SU-DHL-6 (cell line): Measurements from ENCODE around the gene SLC4A5.
A peak's percentile ranks its signal among the peaks of the same experiment; 100 is the strongest.

Source experiments
- H2AFZ ChIP-seq: fragments of 200-600 bp; sonication (generic); 2 replicates; pipeline ENCODE4 v1.6.1; 2014; ENCODE audit warnings: low read depth, mild to moderate bottlenecking, moderate library complexity, mixed read lengths, antibody characterized with exemption, low read length; ENCODE audit not compliant: severe bottlenecking
- H3F3A ChIP-seq: fragments of 200-600 bp; shearing (Covaris generic); 2 replicates; pipeline ENCODE4 v1.6.0; 2016; ENCODE audit warnings: antibody characterized with exemption, mild to moderate bottlenecking; ENCODE audit not compliant: insufficient read depth
- H3K27ac ChIP-seq: fragments of 200-600 bp; sonication (generic); 2 replicates; pipeline ENCODE4 v1.5.1; 2016; ENCODE audit warnings: low read depth, mild to moderate bottlenecking, low read length, moderate library complexity, mixed read lengths
- H3K27me3 ChIP-seq: fragments of 200-600 bp; sonication (generic), shearing (Covaris generic); 2 replicates; pipeline ENCODE4 v1.6.0; 2014; ENCODE audit warnings: mild to moderate bottlenecking, low read length
- H3K36me3 ChIP-seq: fragments of 200-600 bp; sonication (generic); 2 replicates; pipeline ENCODE4 v1.6.1; 2014; ENCODE audit warnings: mild to moderate bottlenecking, low read length, mixed read lengths
- H3K4me2 ChIP-seq: fragments of 300-600, 200-600 bp; shearing (Covaris generic), sonication (generic); 2 replicates; pipeline ENCODE4 v1.6.0; 2014; ENCODE audit warnings: low read length, low read depth, mild to moderate bottlenecking; ENCODE audit not compliant: poor library complexity, severe bottlenecking
- H3K4me3 ChIP-seq: fragments of 200-600 bp; sonication (generic); 2 replicates; pipeline ENCODE4 v1.5.1; 2014; ENCODE audit warnings: antibody characterized with exemption, low read length, mild to moderate bottlenecking, mixed read lengths; ENCODE audit not compliant: insufficient read depth, poor library complexity, severe bottlenecking
- H3K79me2 ChIP-seq: fragments of 200-600 bp; sonication (generic); 2 replicates; pipeline ENCODE4 v1.6.1; 2014; ENCODE audit warnings: mild to moderate bottlenecking, low read length, moderate library complexity; ENCODE audit not compliant: insufficient read depth
- H3K9ac ChIP-seq: fragments of 200-600 bp; sonication (generic); 2 replicates; pipeline ENCODE4 v1.7.0; 2014; ENCODE audit warnings: mild to moderate bottlenecking, low read length
- H3K9me2 ChIP-seq: fragments of 200-600 bp; sonication (generic); replicated peaks from 2 replicates; pipeline ENCODE4 v1.6.1; 2014; ENCODE audit warnings: low read length; ENCODE audit not compliant: insufficient read depth
- H3K9me3 ChIP-seq: fragments of 200-600 bp; sonication (generic); 2 replicates; pipeline ENCODE4 v1.6.1; 2014; ENCODE audit warnings: low read length, mixed read lengths; ENCODE audit not compliant: insufficient read depth
- H4K20me1 ChIP-seq: fragments of 200-600 bp; sonication (generic); 2 replicates; pipeline ENCODE4 v1.6.1; 2014; ENCODE audit warnings: low read depth, mild to moderate bottlenecking, antibody characterized with exemption, low read length, moderate library complexity, mixed read lengths
- CTCF ChIP-seq: fragments of 200-600 bp; sonication (generic); IDR thresholded peaks from one replicate; pipeline ENCODE4 v1.5.1; 2017; ENCODE audit warnings: antibody characterized with exemption, mild to moderate bottlenecking, low read length, moderate library complexity; ENCODE audit not compliant: insufficient read depth, poor library complexity, severe bottlenecking
- EZH2phosphoT487 ChIP-seq: fragments of 200-600 bp; sonication (generic), shearing (Covaris generic); conservative IDR thresholded peaks from 2 replicates; pipeline ENCODE4 v1.6.1; 2018; ENCODE audit warnings: mild to moderate bottlenecking, antibody characterized with exemption, low read length, moderate library complexity, mixed read lengths

Gene SLC4A5

GRCh38 chr2:74252036-74252435 is 91.2 kb downstream of the SLC4A5 start:
- no peaks in the 10 kb centered on the region for H4K20me1 ChIP-seq
- no peaks in the 10 kb centered on the region for H3K9me3 ChIP-seq
- H3K79me2 ChIP-seq, result no peaks in the 10 kb centered on the region
- TF ChIP-seq EZH2phosphoT487, result no peak
- TF ChIP-seq CTCF, result no peak
- no peak overlapping the region for H2AFZ ChIP-seq
- no peaks in the 10 kb centered on the region for H3K27me3 ChIP-seq
- no peak overlapping the region for H3K4me3 ChIP-seq
- no peak overlapping the region for H3K9ac ChIP-seq
- no peaks in the 10 kb centered on the region for H3K36me3 ChIP-seq
- no peaks in the 10 kb centered on the region for H3K9me2 ChIP-seq
- H3F3A ChIP-seq, result no peaks in the 10 kb centered on the region
- no peak overlapping the region for H3K4me2 ChIP-seq
- H3K27ac ChIP-seq, result no peak overlapping the region

- H3K36me3 ChIP-seq, result no peaks in the 10 kb centered on the region
- peak; percentile 91 for TF ChIP-seq CTCF
- no peak for TF ChIP-seq EZH2phosphoT487
- no peaks in the 10 kb centered on the region for H3K9me3 ChIP-seq
- H3K9ac ChIP-seq, result no peak overlapping the region
- no peaks in the 10 kb centered on the region for H4K20me1 ChIP-seq
- no peaks in the 10 kb centered on the region for H3K9me2 ChIP-seq
- H3K79me2 ChIP-seq, result no peaks in the 10 kb centered on the region
- H3K27me3 ChIP-seq, result no peaks in the 10 kb centered on the region
- no peak overlapping the region for H2AFZ ChIP-seq
- H3F3A ChIP-seq, result no peaks in the 10 kb centered on the region
- H3K27ac ChIP-seq, result no peak overlapping the region
- H3K4me3 ChIP-seq, result no peak overlapping the region
- H3K4me2 ChIP-seq, result no peak overlapping the region
Measured at GRCh38 chr2:74250189-74250631, 93.0 kb downstream of the SLC4A5 start.

- H3K9ac ChIP-seq, result no peak overlapping the region
- H3K4me2 ChIP-seq, result no peak overlapping the region
- H3F3A ChIP-seq, result no peaks in the 10 kb centered on the region
- no peaks in the 10 kb centered on the region for H4K20me1 ChIP-seq
- H2AFZ ChIP-seq, result no peak overlapping the region
- no peak overlapping the region for H3K4me3 ChIP-seq
- H3K79me2 ChIP-seq, result no peaks in the 10 kb centered on the region
- H3K9me2 ChIP-seq, result no peaks in the 10 kb centered on the region
- TF ChIP-seq EZH2phosphoT487 (no peak), CTCF (no peak)
- no peaks in the 10 kb centered on the region for H3K27me3 ChIP-seq
- no peak overlapping the region for H3K27ac ChIP-seq
- no peaks in the 10 kb centered on the region for H3K36me3 ChIP-seq
- H3K9me3 ChIP-seq, result no peaks in the 10 kb centered on the region
Measured at GRCh38 chr2:74249406-74250122, 93.7 kb downstream of the SLC4A5 start.
